ENCODE data around the gene NSUN2. TPM values are rescaled to one million over a fixed set of nuclear protein-coding genes. Genes with fewer than 3 reads are reported as not detected.
A peak's percentile ranks its signal among the peaks of the same experiment; 100 is the strongest.

Gene NSUN2
- total and polyA plus RNA-seq, 2 experiments from 2014 or later = 37.7 to 47.2 TPM

GRCh38 chr5:6579535-6579934 is 53.3 kb downstream of the NSUN2 start:
- Histone ChIP-seq H3K4me3 (no peak overlapping the region), H3K27ac (no peak overlapping the region), H3K9me3 (ENCODE audit: low read depth) (no peaks in the 10 kb centered on the region), H3K36me3 (no peaks in the 10 kb centered on the region), H3K27me3 (peaks cover 49% of the 10 kb centered on the region), H3K4me1 (ENCODE audit: low read depth) (no peaks in the 10 kb centered on the region)
- DNase-seq (ENCODE audit: low read depth in 1 of 2, low spot score in 1 of 2) = no peak
- TF ChIP-seq CTCF (IDR thresholded peaks at IDR 0.05; ENCODE audit: low read depth, low read length) = no peak

GRCh38 chr5:6578676-6579343 is 54.0 kb downstream of the NSUN2 start:
- no peaks in the 10 kb centered on the region for H3K36me3 ChIP-seq
- no peaks in the 10 kb centered on the region for H3K4me1 ChIP-seq (ENCODE audit: low read depth)
- no peaks in the 10 kb centered on the region for H3K9me3 ChIP-seq (ENCODE audit: low read depth)
- H3K27me3 ChIP-seq = peaks cover 41% of the 10 kb centered on the region
- no peak overlapping the region for H3K4me3 ChIP-seq
- no peak for TF ChIP-seq CTCF (IDR thresholded peaks at IDR 0.05; ENCODE audit: low read depth, low read length)
- no peak for DNase-seq (ENCODE audit: low read depth in 1 of 2, low spot score in 1 of 2)
- H3K27ac ChIP-seq = no peak overlapping the region

GRCh38 chr5:6576861-6577501 is 55.9 kb downstream of the NSUN2 start:
- Histone ChIP-seq H3K4me1 (ENCODE audit: low read depth) (no peaks in the 10 kb centered on the region), H3K27me3 (peaks cover 28% of the 10 kb centered on the region)
- TF ChIP-seq CTCF (IDR thresholded peaks at IDR 0.05; ENCODE audit: low read depth, low read length) = peak; percentile 59

GRCh38 chr5:6574537-6575245 is 58.2 kb downstream of the NSUN2 start:
- Histone ChIP-seq H3K27ac (no peak overlapping the region), H3K4me1 (ENCODE audit: low read depth) (no peaks in the 10 kb centered on the region), H3K9me3 (ENCODE audit: low read depth) (no peaks in the 10 kb centered on the region), H3K4me3 (no peak overlapping the region), H3K36me3 (no peaks in the 10 kb centered on the region), H3K27me3 (peaks cover 7% of the 10 kb centered on the region)
- no peak for DNase-seq (ENCODE audit: low read depth in 1 of 2, low spot score in 1 of 2)
- no peak for TF ChIP-seq CTCF (IDR thresholded peaks at IDR 0.05; ENCODE audit: low read depth, low read length)

More at GRCh38 chr5:6576861-6577501, 55.9 kb downstream of the NSUN2 start:
- no peaks in the 10 kb centered on the region for H3K36me3 ChIP-seq
- H3K4me3 ChIP-seq = no peak overlapping the region
- no peak overlapping the region for H3K27ac ChIP-seq
- peak; percentile 42 to 68 for DNase-seq (ENCODE audit: low read depth in 1 of 2, low spot score in 1 of 2)
- H3K9me3 ChIP-seq (ENCODE audit: low read depth) = no peaks in the 10 kb centered on the region

- Histone ChIP-seq H3K4me1 (ENCODE audit: low read depth) (no peaks in the 10 kb centered on the region), H3K27ac (no peak overlapping the region), H3K9me3 (ENCODE audit: low read depth) (no peaks in the 10 kb centered on the region), H3K4me3 (no peak overlapping the region), H3K36me3 (no peaks in the 10 kb centered on the region), H3K27me3 (peaks cover 5% of the 10 kb centered on the region)
- no peak for DNase-seq (ENCODE audit: low read depth in 1 of 2, low spot score in 1 of 2)
- TF ChIP-seq CTCF (IDR thresholded peaks at IDR 0.05; ENCODE audit: low read depth, low read length) = no peak
Observed at GRCh38 chr5:6574111-6574510, 58.7 kb downstream of the NSUN2 start.

All from cardiac muscle cell (in vitro differentiated cells and primary cell).